ENCODE measurements around the gene RASA2.
"Not testable (repeated sequence)": the region's sequence is repeated elsewhere in the genome, so short reads cannot be mapped to it uniquely, and the experiment has no call there.

GRCh38 chr3:141536017-141536416 lies 49.2 kb downstream of the RASA2 start:
- TF ChIP-seq CTCF, POLR2AphosphoS5, POLR2A, EP300 (IDR thresholded peaks at IDR 0.05): not testable (repeated sequence)

Measured in upper lobe of left lung (tissue), 4 donors.